ENCODE results near the gene ZNF138.

- TF ChIP-seq CTCF (IDR thresholded peaks at IDR 0.05; ENCODE audit: insufficient read depth, low read length) (no peak), POLR2AphosphoS5 (IDR thresholded peaks at IDR 0.05; ENCODE audit: low read depth) (no peak), REST (IDR thresholded peaks at IDR 0.05; ENCODE audit: insufficient replicate concordance, low read depth) (no peak), GABPA (IDR thresholded peaks at IDR 0.05; ENCODE audit: low read depth) (no peak), SPI1 (IDR thresholded peaks at IDR 0.05; ENCODE audit: borderline replicate concordance, low read depth) (no peak)
Measured at GRCh38 chr7:64875258-64875657, 81.0 kb downstream of the ZNF138 start.

All from HL-60 (cell line).